H1 (cell line): ENCODE data around the gene KCNQ1. TPM values are rescaled to one million over a fixed set of nuclear protein-coding genes. Genes with fewer than 3 reads are reported as not detected.
A peak's percentile ranks its signal among the peaks of the same experiment; 100 is the strongest.

ENCODE experiments used
- CTCF ChIA-PET: fragments of 300-600 bp; sonication (Branson Sonifier 250); formaldehyde crosslinking; loops from one replicate; lab custom pipeline; 2021; ENCODE audit not compliant: partially characterized antibody; lab: Charles Lee
- POLR2A ChIA-PET: fragments of 300-600 bp; sonication (Branson Sonifier 250); formaldehyde crosslinking; loops from one replicate; lab custom pipeline; 2021; ENCODE audit warnings: inconsistent platforms; ENCODE audit not compliant: partially characterized antibody; lab: Charles Lee
- DNase-seq, 2 experiments: peaks; one replicate each; pipeline versions ENCODE4 v3.0.0 to v3.0.0-alpha.2; 2010 to 2022; ENCODE audit warnings: low spot score in 2 of 2, low read depth in 1 of 2, mixed read lengths in 1 of 2
- FAIRE-seq: peaks from 2 replicates; lab custom pipeline; 2011; peaks lifted over from hg19 to GRCh38; lab: Jason Lieb, UNC
- H2AFZ ChIP-seq: 2 replicates; pipeline ENCODE4 v1.8.1; 2012; ENCODE audit warnings: low read length, inconsistent platforms
- H2AK5ac ChIP-seq: 2 replicates; pipeline ENCODE4 v1.6.1; 2013; ENCODE audit warnings: low read depth, low read length
- H2BK120ac ChIP-seq: replicated peaks from 2 replicates; pipeline ENCODE3; 2013; ENCODE audit warnings: low read depth, low read length, inconsistent platforms
- H2BK12ac ChIP-seq: 2 replicates; pipeline ENCODE4 v1.6.1; 2013; ENCODE audit warnings: low read depth, low read length
- H2BK15ac ChIP-seq: 2 replicates; pipeline ENCODE4 v1.6.1; 2013; ENCODE audit warnings: low read length
- H2BK20ac ChIP-seq: 2 replicates; pipeline ENCODE4 v1.6.1; 2013; ENCODE audit warnings: low read length
- H2BK5ac ChIP-seq: 2 replicates; pipeline ENCODE4 v1.6.1; 2013; ENCODE audit warnings: low read depth, low read length
- H3K14ac ChIP-seq: 2 replicates; pipeline ENCODE4 v1.6.1; 2013; ENCODE audit warnings: inconsistent platforms; ENCODE audit not compliant: insufficient read length
- H3K18ac ChIP-seq: 2 replicates; pipeline ENCODE4 v1.6.1; 2013; ENCODE audit warnings: low read length; ENCODE audit errors: extremely low read depth
- H3K23ac ChIP-seq: 2 replicates; pipeline ENCODE4 v1.6.1; 2013; ENCODE audit warnings: inconsistent platforms; ENCODE audit not compliant: insufficient read length
- H3K23me2 ChIP-seq: 2 replicates; pipeline ENCODE4 v1.6.1; 2013; ENCODE audit warnings: low read depth, low read length
- H3K27ac ChIP-seq: 2 replicates; pipeline ENCODE4 v1.6.1; 2011; ENCODE audit warnings: low read depth, low read length, inconsistent platforms
- H3K27me3 ChIP-seq, 4 experiments: replicated peaks in 1 of 4; 1 replicate in 1 of 4; 2 replicates in 3 of 4; pipeline versions ENCODE4 v1.6.1 to v1.8.1; 2011 to 2013; ENCODE audit warnings: low read length in 3 of 4, mild to moderate bottlenecking in 3 of 4, inconsistent platforms in 2 of 4, mixed read lengths in 2 of 4, moderate library complexity in 1 of 4; ENCODE audit not compliant: control insufficient read depth in 3 of 4, insufficient read depth in 3 of 4; ENCODE audit errors: extremely low read depth in 1 of 4
- H3K36me3 ChIP-seq, 4 experiments: 2 replicates each; pipeline versions ENCODE4 v1.6.1 to v1.8.1; 2011 to 2013; ENCODE audit warnings: mild to moderate bottlenecking in 4 of 4, low read length in 3 of 4, moderate library complexity in 2 of 4, control low read depth in 1 of 4, inconsistent platforms in 1 of 4; ENCODE audit not compliant: insufficient read depth in 4 of 4, control insufficient read depth in 2 of 4
- H3K4ac ChIP-seq: replicated peaks from 2 replicates; pipeline ENCODE3; 2013; ENCODE audit warnings: low read length, low read depth, mixed read lengths, inconsistent platforms; ENCODE audit not compliant: insufficient read length
- H3K4me1 ChIP-seq, 4 experiments: replicated peaks in 1 of 4; 1 replicate in 1 of 4; 2 replicates in 3 of 4; pipeline versions ENCODE4 v1.6.1 to v1.8.1; 2011 to 2013; ENCODE audit warnings: low read length in 3 of 4, inconsistent platforms in 2 of 4, mixed read lengths in 1 of 4; ENCODE audit not compliant: insufficient read depth in 4 of 4, control insufficient read depth in 3 of 4
- H3K4me2 ChIP-seq, 2 experiments: 2 replicates each; pipeline versions ENCODE4 v1.6.1 to v1.8.1; 2011 to 2013; ENCODE audit warnings: low read depth in 2 of 2, low read length in 2 of 2, control low read depth in 1 of 2, inconsistent platforms in 1 of 2, mild to moderate bottlenecking in 1 of 2; ENCODE audit not compliant: insufficient read depth in 1 of 2
- H3K4me3 ChIP-seq, 4 experiments: fragments of 200-600, 300-600 bp in 1 of 4; sonication (generic), shearing (Covaris generic), sonication (Bioruptor Twin) in 1 of 4; 2 replicates each; pipeline versions ENCODE4 v1.5.1 to v1.8.1; 2011 to 2016; ENCODE audit warnings: low read length in 4 of 4, low read depth in 3 of 4, control low read depth in 2 of 4, inconsistent platforms in 2 of 4, mild to moderate bottlenecking in 2 of 4, mixed read lengths in 1 of 4, moderate library complexity in 1 of 4; ENCODE audit not compliant: insufficient read depth in 2 of 4; ENCODE audit errors: extremely low read depth in 1 of 4
- H3K56ac ChIP-seq: replicated peaks from 2 replicates; pipeline ENCODE3; 2013; ENCODE audit warnings: low read depth, mild to moderate bottlenecking, mixed read lengths, low read length, inconsistent platforms; ENCODE audit not compliant: insufficient read length
- H3K79me1 ChIP-seq: 2 replicates; pipeline ENCODE4 v1.6.1; 2013; ENCODE audit warnings: low read depth, low read length, control low read depth
- H3K79me2 ChIP-seq, 2 experiments: 2 replicates each; pipeline versions ENCODE4 v1.6.1 to v1.8.1; 2012 to 2013; ENCODE audit warnings: low read length in 2 of 2, mild to moderate bottlenecking in 2 of 2, inconsistent platforms in 1 of 2; ENCODE audit not compliant: insufficient read depth in 2 of 2, control insufficient read depth in 1 of 2
- H3K9ac ChIP-seq, 4 experiments: replicated peaks in 1 of 4; 1 replicate in 1 of 4; 2 replicates in 3 of 4; pipeline versions ENCODE4 v1.6.1 to v1.8.1; 2011 to 2013; ENCODE audit warnings: low read depth in 3 of 4, low read length in 3 of 4, control low read depth in 2 of 4, mild to moderate bottlenecking in 2 of 4, moderate library complexity in 2 of 4, inconsistent platforms in 1 of 4; ENCODE audit errors: extremely low read depth in 1 of 4
- H3K9me3 ChIP-seq, 2 experiments: 2 replicates each; pipeline versions ENCODE4 v1.6.1 to v1.8.1; 2012 to 2013; ENCODE audit warnings: mild to moderate bottlenecking in 2 of 2, moderate library complexity in 2 of 2, control low read depth in 1 of 2, inconsistent platforms in 1 of 2, low read depth in 1 of 2, low read length in 1 of 2, mixed read lengths in 1 of 2; ENCODE audit not compliant: insufficient read depth in 2 of 2
- H4K20me1 ChIP-seq, 2 experiments: replicated peaks in 1 of 2; 2 replicates each; pipeline versions ENCODE3 to v1.8.1; 2011 to 2013; ENCODE audit warnings: inconsistent platforms in 2 of 2, low read length in 2 of 2, mild to moderate bottlenecking in 1 of 2; ENCODE audit not compliant: insufficient read depth in 2 of 2, control insufficient read depth in 1 of 2
- H4K5ac ChIP-seq: 2 replicates; pipeline ENCODE4 v1.6.1; 2013; ENCODE audit warnings: low read length, low read depth, mixed read lengths, inconsistent platforms; ENCODE audit not compliant: insufficient read length
- H4K8ac ChIP-seq: 2 replicates; pipeline ENCODE4 v1.8.0; 2013; ENCODE audit warnings: mild to moderate bottlenecking, moderate library complexity, low read length, inconsistent platforms; ENCODE audit not compliant: insufficient read depth; ENCODE audit errors: extremely low read depth
- H4K91ac ChIP-seq: replicated peaks from 2 replicates; pipeline ENCODE3; 2013; ENCODE audit warnings: low read length, mixed read lengths, inconsistent platforms; ENCODE audit not compliant: insufficient read length
- E2F6 ChIP-seq: IDR thresholded peaks from 2 replicates; pipeline ENCODE4 v1.6.1; 2012; ENCODE audit warnings: inconsistent platforms
- EZH2 ChIP-seq: fragments of 200-600 bp; sonication (generic); IDR thresholded peaks from 2 replicates; pipeline ENCODE4 v1.7.1; 2012; ENCODE audit warnings: low read depth, mild to moderate bottlenecking, moderate library complexity, low read length, inconsistent platforms; ENCODE audit not compliant: severe bottlenecking
- KDM4A ChIP-seq: IDR thresholded peaks from one replicate; pipeline ENCODE4 v1.7.1; 2012; ENCODE audit warnings: low read depth, mild to moderate bottlenecking, moderate library complexity, low read length, inconsistent platforms; ENCODE audit not compliant: severe bottlenecking
- MAX ChIP-seq: IDR thresholded peaks from 2 replicates; pipeline ENCODE4 v1.6.1; 2012; ENCODE audit warnings: inconsistent platforms
- RAD21 ChIP-seq, 2 experiments: IDR thresholded peaks in 1 of 2; conservative IDR thresholded peaks in 1 of 2; 2 replicates each; pipeline ENCODE4 v1.6.1; 2011; ENCODE audit warnings: low read depth in 2 of 2, low read length in 2 of 2, improper control_type of control experiment in 1 of 2, inconsistent platforms in 1 of 2, mild to moderate bottlenecking in 1 of 2, moderate library complexity in 1 of 2
- RBBP5 ChIP-seq: IDR thresholded peaks from 2 replicates; pipeline ENCODE4 v1.7.1; 2012; ENCODE audit warnings: low read depth, mild to moderate bottlenecking, inconsistent platforms, low read length, moderate library complexity, borderline replicate concordance
- WGBS, 2 experiments: shearing (Covaris generic) in 1 of 2; methylation state at CpG; one replicate each; pipeline versions ENCODE4 v1.1.6 to v1.1.7; 2013 to 2015; ENCODE audit warnings: low lambda C conversion rate in 2 of 2, mixed read lengths in 2 of 2, inconsistent platforms in 1 of 2, low coverage in 1 of 2, missing lambda C conversion rate in 1 of 2; ENCODE audit not compliant: insufficient replicate concordance in 2 of 2, insufficient coverage in 1 of 2, insufficient read length in 1 of 2; ENCODE audit errors: extremely low coverage in 1 of 2, missing lambda C conversion rate in 1 of 2; 5-methylcytosine and 5-hydroxymethylcytosine counted together
- polyA plus RNA-seq, 7 experiments: library from polyadenylated mRNA; depleted of rRNA in 3 of 7; stranded (reverse) in 5 of 7; unstranded in 2 of 7; fragments of >200 nt in 5 of 7; fragments of 200-250 nt in 2 of 7; gene quantifications; 1 replicate in 5 of 7; 2 replicates in 1 of 7; 4 replicates in 1 of 7; pipeline versions ENCODE4 v1.2.1 to v1.2.3, GENCODE V29; 2011 to 2013; ENCODE audit warnings: missing spikeins in 2 of 7, mixed read lengths in 2 of 7
- total RNA-seq: library from RNA; stranded (reverse); fragmentation: NEBNext Ultra II Directional; extraction: Animal tissue kit (Norgen Biotek cat#: 25700); gene quantifications from 2 replicates; pipeline ENCODE4 v1.2.1, GENCODE V29; 2021

Gene KCNQ1
- total and polyA plus RNA-seq, 2 of the 8 experiments (the other 6 are each of a cell fraction or from before 2014, with no cell fraction given) = 1.9 to 2.0 TPM

GRCh38 chr11:2700415-2701211 lies 255.8 kb downstream of the KCNQ1 start:
- no peak overlapping the region for H3K27ac ChIP-seq
- 0 out of 4 replicates have a peak, but pooled peaks of 1 of the 2 experiments have one; percentile 2 for TF ChIP-seq RAD21 (IDR thresholded peaks at IDR 0.05 in 1 of 2, conservative IDR thresholded peaks at IDR 0.05 in 1 of 2; ENCODE audit: low read depth in 2 of 2, low read length in 2 of 2)
- TF ChIP-seq KDM4A = peak; percentile 42
- peak; percentile 46 for TF ChIP-seq MAX
- TF ChIP-seq RBBP5 = peak; percentile 42; the same call in 1 of the 2 replicates
- no peak for TF ChIP-seq EZH2
- TF ChIP-seq E2F6 = 0 out of 2 replicates have a peak, but pooled peaks have one; percentile 35

More at GRCh38 chr11:2700415-2701211, 255.8 kb downstream of the KCNQ1 start:
- Histone ChIP-seq H3K79me1 (no peaks in the 10 kb centered on the region), H3K36me3 (peaks cover 0 to 3% (median 0%) of the 10 kb centered on the region in 4 experiments; a peak in 1 of 8 replicates), H2AFZ (0 out of 2 replicates have a peak overlapping the region, but pooled peaks have one; percentile 33), H4K20me1 (peaks cover 2 to 4% of the 10 kb centered on the region in 2 experiments), H4K5ac (no peak overlapping the region), H3K9me3 (peaks cover 0 to 12% of the 10 kb centered on the region in 2 experiments; a peak in 2 of 4 replicates), H3K27me3 (peaks cover 5 to 42% (median 26%) of the 10 kb centered on the region in 4 experiments), H3K18ac (peak overlapping the region; percentile 76), H4K8ac (peak overlapping the region; percentile 76; the same call in 1 of the 2 replicates), H3K4me3 (peak overlapping the region; percentile 1 to 70 (median 20); a peak in 6 of 8 replicates), H3K14ac (no peak overlapping the region), H3K9ac (no peak overlapping the region), H3K23me2 (peaks cover 5% of the 10 kb centered on the region; the same call in 1 of the 2 replicates), H2BK5ac (peak overlapping the region; percentile 83; the same call in 1 of the 2 replicates), H3K4ac (peak overlapping the region; percentile 88), H3K4me2 (peak overlapping the region; percentile 72 to 75), H2BK12ac (0 out of 2 replicates have a peak overlapping the region, but pooled peaks have one; percentile 80), H2BK120ac (no peak overlapping the region), H3K79me2 (peaks cover 0 to 33% of the 10 kb centered on the region in 2 experiments; a peak in 2 of 4 replicates), H3K56ac (no peak overlapping the region), H4K91ac (peak overlapping the region; percentile 60), H2BK15ac (no peak overlapping the region), H2AK5ac (no peak overlapping the region), H2BK20ac (no peak overlapping the region), H3K23ac (no peak overlapping the region), H3K4me1 (peaks cover 0 to 24% (median 14%) of the 10 kb centered on the region in 4 experiments; a peak in 6 of 7 replicates)
- no peak for DNase-seq
- POLR2A ChIA-PET = interaction anchor here (0.6 to 1.9 kb wide), 6 partner anchors 9 to 340 kb away, joined by 3 to 8 read pairs (median 3); no protein-coding TSS in a partner anchor
- 48% methylated on average over 35 of the region's 52 CpGs; no CpG with 5 or more reads in 1 of the 2 experiments for WGBS, 2 experiments
- no peak for FAIRE-seq
- CTCF ChIA-PET = interaction anchor here (0.8 to 3.1 kb wide), 4 partner anchors 7 to 169 kb away, joined by 3 to 15 read pairs (median 4); no protein-coding TSS in a partner anchor
